DND-41 (cell line): Measurements from ENCODE around the gene CLMN.

Experiments used
- ATAC-seq: fragments of 200-7000 bp; cut with Tn5 transposase; 3 replicates; pipeline ENCODE4 v1.9.1; 2021; ENCODE audit warnings: low read depth; ENCODE audit not compliant: insufficient read depth
- DNase-seq: peaks from one replicate; pipeline ENCODE4 v3.0.0-alpha.2; 2020
- H2AFZ ChIP-seq: 2 replicates; pipeline ENCODE4 v1.6.0; 2012; ENCODE audit warnings: low read depth, low read length
- H3K27ac ChIP-seq: 2 replicates; pipeline ENCODE4 v1.5.1; 2012; ENCODE audit warnings: low read length, inconsistent platforms
- H3K27me3 ChIP-seq: fragments of 200-600 bp; sonication (generic); 2 replicates; pipeline ENCODE4 v1.6.0; 2012; ENCODE audit warnings: low read length, mild to moderate bottlenecking, inconsistent platforms; ENCODE audit not compliant: insufficient read depth, poor library complexity
- H3K36me3 ChIP-seq: 2 replicates; pipeline ENCODE4 v1.5.1; 2012; ENCODE audit warnings: low read length, inconsistent platforms; ENCODE audit not compliant: insufficient read depth
- H3K4me1 ChIP-seq: 2 replicates; pipeline ENCODE4 v1.5.1; 2012; ENCODE audit warnings: mild to moderate bottlenecking, low read length; ENCODE audit not compliant: insufficient read depth
- H3K4me2 ChIP-seq: 2 replicates; pipeline ENCODE4 v1.6.0; 2012; ENCODE audit warnings: mild to moderate bottlenecking, moderate library complexity, low read length, inconsistent platforms; ENCODE audit not compliant: insufficient read depth
- H3K4me3 ChIP-seq, 2 experiments: fragments of 200-600 bp in 1 of 2; shearing (Covaris generic) in 1 of 2; 2 replicates each; pipeline ENCODE4 v1.5.1; 2012 to 2016; ENCODE audit warnings: inconsistent platforms in 2 of 2, low read length in 2 of 2, mild to moderate bottlenecking in 2 of 2, low read depth in 1 of 2, moderate library complexity in 1 of 2
- H3K79me2 ChIP-seq: 2 replicates; pipeline ENCODE4 v1.6.0; 2012; ENCODE audit warnings: low read length, inconsistent platforms; ENCODE audit not compliant: insufficient read depth
- H3K9ac ChIP-seq: 2 replicates; pipeline ENCODE4 v1.6.0; 2012; ENCODE audit warnings: low read depth, mild to moderate bottlenecking, inconsistent platforms, low read length, moderate library complexity
- H3K9me3 ChIP-seq: 2 replicates; pipeline ENCODE4 v1.5.1; 2012; ENCODE audit warnings: low read length, moderate library complexity, mild to moderate bottlenecking, inconsistent platforms; ENCODE audit not compliant: insufficient read depth, severe bottlenecking
- H4K20me1 ChIP-seq: 2 replicates; pipeline ENCODE4 v1.6.0; 2012; ENCODE audit warnings: low read length; ENCODE audit not compliant: insufficient read depth
- CTCF ChIP-seq: IDR thresholded peaks from 2 replicates; pipeline ENCODE4 v1.5.1; 2012; ENCODE audit warnings: borderline replicate concordance, low read length, moderate library complexity, mild to moderate bottlenecking; ENCODE audit not compliant: poor library complexity, severe bottlenecking; ENCODE audit errors: extremely low read depth
- EZH2 ChIP-seq: IDR thresholded peaks from 3 replicates; pipeline ENCODE4 v1.6.1; 2012; ENCODE audit warnings: borderline replicate concordance, low read depth, mild to moderate bottlenecking, moderate library complexity, low read length, inconsistent platforms; ENCODE audit not compliant: severe bottlenecking

Gene CLMN

GRCh38 chr14:95235351-95235750 is 84.4 kb downstream of the CLMN start:
- no peaks in the 10 kb centered on the region for H3K36me3 ChIP-seq
- H3K79me2 ChIP-seq: no peaks in the 10 kb centered on the region
- no peak overlapping the region for H3K9ac ChIP-seq
- no peak for TF ChIP-seq CTCF
- TF ChIP-seq EZH2: no peak
- DNase-seq: no peak
- no peaks in the 10 kb centered on the region for H3K27me3 ChIP-seq
- no peaks in the 10 kb centered on the region for H3K4me1 ChIP-seq
- no peak overlapping the region for H3K4me3 ChIP-seq
- no peaks in the 10 kb centered on the region for H4K20me1 ChIP-seq
- no peaks in the 10 kb centered on the region for H3K9me3 ChIP-seq
- H2AFZ ChIP-seq: no peak overlapping the region
- H3K27ac ChIP-seq: no peak overlapping the region
- ATAC-seq: no peak
- H3K4me2 ChIP-seq: no peak overlapping the region

- no peak for ATAC-seq
- Histone ChIP-seq H3K9ac (no peak overlapping the region), H3K79me2 (no peaks in the 10 kb centered on the region), H3K36me3 (no peaks in the 10 kb centered on the region), H3K27me3 (no peaks in the 10 kb centered on the region), H3K4me1 (no peaks in the 10 kb centered on the region), H3K9me3 (no peaks in the 10 kb centered on the region), H3K27ac (no peak overlapping the region), H3K4me2 (no peak overlapping the region), H4K20me1 (no peaks in the 10 kb centered on the region), H2AFZ (no peak overlapping the region), H3K4me3 (no peak overlapping the region)
- DNase-seq: no peak
- no peak for TF ChIP-seq CTCF
- TF ChIP-seq EZH2: no peak
These were observed 85.3 kb downstream of the CLMN start for GRCh38 chr14:95234426-95234825.

GRCh38 chr14:95233702-95234241 is 85.9 kb downstream of the CLMN start:
- ATAC-seq (no peak), DNase-seq (no peak)
- no peaks in the 10 kb centered on the region for H3K4me1 ChIP-seq

More at GRCh38 chr14:95233702-95234241, 85.9 kb downstream of the CLMN start:
- no peak overlapping the region for H2AFZ ChIP-seq
- no peaks in the 10 kb centered on the region for H4K20me1 ChIP-seq
- no peaks in the 10 kb centered on the region for H3K27me3 ChIP-seq
- no peaks in the 10 kb centered on the region for H3K79me2 ChIP-seq
- no peak overlapping the region for H3K9ac ChIP-seq
- no peak overlapping the region for H3K4me3 ChIP-seq
- H3K36me3 ChIP-seq: no peaks in the 10 kb centered on the region
- no peaks in the 10 kb centered on the region for H3K9me3 ChIP-seq
- no peak overlapping the region for H3K4me2 ChIP-seq
- no peak for TF ChIP-seq CTCF
- no peak for TF ChIP-seq EZH2
- H3K27ac ChIP-seq: no peak overlapping the region
